GM10847 (cell line): ENCODE measurements around the gene SLC25A42.

Source experiments
- POLR2A ChIP-seq: IDR thresholded peaks from 2 replicates; pipeline ENCODE4 v1.6.1; 2011; ENCODE audit not compliant: insufficient read length; ENCODE audit errors: extremely low read depth

The SLC25A42 gene

DNA sequence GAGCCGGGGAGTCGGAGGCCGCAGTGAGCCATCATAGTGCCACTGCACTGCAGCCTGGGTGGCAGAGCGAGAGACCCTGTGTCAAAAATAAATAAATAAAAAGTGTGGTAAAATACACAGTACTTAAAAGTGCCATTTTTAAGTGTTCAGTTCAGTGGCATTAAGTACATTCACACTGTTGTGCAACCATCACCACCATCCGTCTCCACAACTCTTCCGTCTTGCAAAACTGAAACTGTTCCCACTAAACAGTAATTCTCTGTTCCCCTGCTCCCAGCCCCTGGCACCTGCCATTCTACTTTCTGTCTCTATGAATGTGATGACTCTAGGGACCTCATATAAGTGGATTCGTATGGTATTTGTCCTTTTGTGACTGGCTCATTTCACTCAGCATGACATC is 13.3 kb downstream of the SLC25A42 start:
- no peak for TF ChIP-seq POLR2A

DNA sequence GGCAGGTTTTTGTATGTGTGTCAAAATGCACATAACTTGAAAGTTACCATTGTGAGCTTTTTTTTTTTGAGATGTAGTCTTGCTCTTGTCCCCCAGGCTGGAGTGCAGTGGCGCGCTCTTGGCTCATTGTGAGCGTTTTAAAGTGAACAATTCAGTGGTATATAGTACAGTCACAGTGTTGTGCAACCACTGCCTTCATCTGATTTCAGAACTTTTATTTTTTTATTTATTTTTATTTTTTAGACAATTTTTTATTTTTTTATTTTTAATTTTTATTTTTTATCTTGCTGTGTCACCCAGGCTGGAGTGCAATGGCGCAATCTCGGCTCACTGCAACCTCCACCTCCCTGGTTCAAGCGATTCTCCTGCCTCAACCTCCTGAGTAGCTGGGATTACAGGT is 15.0 kb downstream of the SLC25A42 start:
- TF ChIP-seq POLR2A, result no peak

DNA sequence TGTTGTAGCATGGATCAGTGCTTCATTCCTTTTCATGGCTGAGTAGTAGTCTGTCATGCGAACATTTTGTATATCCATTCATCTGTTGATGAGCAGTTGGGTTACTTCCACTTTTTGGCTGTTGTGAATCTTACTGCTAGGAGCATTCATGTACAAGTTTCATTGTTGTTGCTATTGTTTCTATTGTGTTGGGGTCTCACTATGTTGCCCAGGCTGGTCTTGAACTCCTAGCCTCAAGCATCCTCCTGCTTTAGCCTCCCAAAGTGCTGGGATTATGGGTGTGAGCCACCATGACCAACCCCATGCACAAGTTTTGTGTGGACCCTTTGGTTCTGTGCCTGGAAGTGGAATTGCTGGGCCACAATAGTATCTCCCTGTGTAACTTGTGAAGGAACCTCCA is 15.8 kb downstream of the SLC25A42 start:
- TF ChIP-seq POLR2A, result no peak

DNA sequence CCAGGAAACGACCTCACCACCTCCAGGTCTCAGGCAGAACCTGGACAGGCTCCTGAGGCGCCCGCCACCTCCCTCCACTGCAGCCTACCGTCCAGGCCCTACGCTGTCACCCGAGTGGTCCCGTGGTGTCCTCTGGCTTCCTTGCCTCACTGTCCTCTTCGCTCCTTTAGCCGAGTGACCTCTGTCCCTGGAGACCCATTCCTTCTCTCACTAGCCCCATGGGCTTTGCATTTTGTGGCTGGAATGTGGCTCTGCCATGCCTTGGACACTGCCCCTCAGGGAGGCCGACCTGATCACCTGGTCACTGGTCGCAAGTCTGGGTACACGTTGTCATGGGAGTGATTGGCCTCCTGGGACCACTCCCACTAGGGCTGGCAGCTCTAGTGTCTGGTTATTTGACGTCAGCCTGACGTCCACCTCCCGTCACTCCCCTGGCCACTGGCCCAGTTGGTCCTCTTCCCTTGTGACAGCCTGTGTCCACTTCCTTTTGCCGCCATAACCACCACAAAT is 17.9 kb downstream of the SLC25A42 start:
- TF ChIP-seq POLR2A, result no peak

DNA sequence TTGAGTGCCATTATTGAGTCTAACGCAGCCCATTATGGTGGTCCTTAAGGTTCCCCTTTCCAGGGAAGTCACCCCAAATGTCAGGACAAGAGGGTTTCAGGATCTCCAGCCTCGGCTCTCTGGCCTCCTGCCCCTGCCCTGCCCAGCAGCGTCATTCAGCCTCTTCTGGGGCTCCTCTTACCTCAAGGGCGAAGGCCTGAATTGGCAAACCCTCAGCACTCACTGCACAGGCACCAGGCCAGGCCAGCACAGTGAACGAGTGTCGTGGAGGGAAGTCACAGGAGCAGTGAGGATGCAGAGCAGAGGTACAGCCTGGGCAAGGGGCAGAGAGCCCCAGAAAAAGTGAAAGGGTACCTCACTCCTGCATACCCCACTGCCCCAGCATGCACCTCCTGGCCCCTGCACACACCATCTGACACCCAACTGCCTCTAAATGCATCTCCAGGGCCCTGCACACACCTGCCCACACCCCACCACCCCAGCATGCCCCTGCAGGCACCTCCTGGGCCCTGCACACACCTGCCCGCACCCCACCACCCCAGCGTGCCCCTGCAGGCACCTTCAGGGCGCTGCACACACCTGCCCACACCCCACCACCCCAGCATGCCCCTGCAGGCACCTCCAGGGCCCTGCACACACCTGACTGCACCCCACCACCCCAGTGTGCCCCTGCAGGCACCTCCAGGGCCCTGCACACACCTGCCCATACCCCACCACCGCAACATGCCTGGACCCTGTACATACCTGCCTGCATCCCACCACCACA is 19.8 kb downstream of the SLC25A42 start:
- no peak for TF ChIP-seq POLR2A

DNA sequence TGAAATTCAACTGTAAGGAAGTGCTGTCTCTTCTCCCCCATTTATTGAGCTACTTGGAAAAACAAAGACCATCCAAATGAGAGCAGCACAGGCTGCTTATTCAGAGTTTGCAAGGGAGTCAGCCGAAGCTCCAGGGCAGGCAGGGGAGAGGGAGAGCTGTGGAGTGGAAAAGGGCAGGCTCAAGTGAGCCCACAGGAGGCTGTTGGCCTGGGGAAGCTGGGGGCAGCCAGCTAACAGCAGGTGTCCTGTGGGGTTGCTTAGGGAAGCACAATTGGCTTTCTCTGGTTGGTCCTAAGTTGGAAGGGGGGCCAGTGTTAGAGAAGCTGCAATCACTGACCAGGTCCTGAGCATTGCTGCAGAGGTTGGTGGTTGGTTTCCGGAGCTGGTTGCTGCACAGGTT is 23.9 kb downstream of the SLC25A42 start:
- TF ChIP-seq POLR2A, result no peak

DNA sequence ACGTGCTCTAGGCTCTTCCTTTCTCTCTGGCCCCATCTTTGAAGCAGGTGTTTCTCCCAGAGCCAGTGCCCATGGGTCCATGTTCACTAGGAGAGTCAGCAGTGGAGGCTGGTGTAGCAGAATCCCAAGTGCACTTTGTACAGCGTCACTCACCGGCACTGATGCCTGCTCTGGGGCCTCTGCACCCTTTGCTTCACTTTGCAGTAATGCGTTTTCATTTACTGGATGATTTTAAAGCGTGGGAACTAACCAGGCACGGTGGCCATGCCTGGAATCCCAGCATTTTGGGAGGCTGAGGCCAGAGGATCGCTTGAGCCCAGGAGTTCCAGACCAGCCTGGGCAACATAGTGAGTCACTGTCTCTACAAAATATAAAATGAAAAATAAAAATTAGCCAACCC is 30.7 kb downstream of the SLC25A42 start:
- TF ChIP-seq POLR2A, result no peak

DNA sequence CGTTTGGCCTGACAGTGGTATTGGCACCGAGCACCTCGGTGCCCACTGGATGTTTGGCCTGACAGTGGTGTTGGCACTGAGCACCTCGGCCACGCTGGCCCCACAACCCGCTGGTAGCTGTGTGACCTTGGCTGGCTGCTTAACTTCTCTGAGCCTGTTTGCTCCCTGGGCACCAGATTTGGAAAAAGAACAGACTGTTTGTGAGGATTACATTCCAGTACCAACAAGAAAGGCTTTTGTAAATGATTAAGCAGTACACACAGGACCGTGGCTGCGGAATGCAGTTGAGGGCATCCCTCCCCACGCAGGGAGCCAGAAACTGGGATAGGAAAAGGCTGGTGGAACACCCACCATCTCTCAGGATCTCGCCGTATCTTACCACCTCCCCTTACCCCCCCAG is 31.9 kb downstream of the SLC25A42 start:
- TF ChIP-seq POLR2A, result no peak

DNA sequence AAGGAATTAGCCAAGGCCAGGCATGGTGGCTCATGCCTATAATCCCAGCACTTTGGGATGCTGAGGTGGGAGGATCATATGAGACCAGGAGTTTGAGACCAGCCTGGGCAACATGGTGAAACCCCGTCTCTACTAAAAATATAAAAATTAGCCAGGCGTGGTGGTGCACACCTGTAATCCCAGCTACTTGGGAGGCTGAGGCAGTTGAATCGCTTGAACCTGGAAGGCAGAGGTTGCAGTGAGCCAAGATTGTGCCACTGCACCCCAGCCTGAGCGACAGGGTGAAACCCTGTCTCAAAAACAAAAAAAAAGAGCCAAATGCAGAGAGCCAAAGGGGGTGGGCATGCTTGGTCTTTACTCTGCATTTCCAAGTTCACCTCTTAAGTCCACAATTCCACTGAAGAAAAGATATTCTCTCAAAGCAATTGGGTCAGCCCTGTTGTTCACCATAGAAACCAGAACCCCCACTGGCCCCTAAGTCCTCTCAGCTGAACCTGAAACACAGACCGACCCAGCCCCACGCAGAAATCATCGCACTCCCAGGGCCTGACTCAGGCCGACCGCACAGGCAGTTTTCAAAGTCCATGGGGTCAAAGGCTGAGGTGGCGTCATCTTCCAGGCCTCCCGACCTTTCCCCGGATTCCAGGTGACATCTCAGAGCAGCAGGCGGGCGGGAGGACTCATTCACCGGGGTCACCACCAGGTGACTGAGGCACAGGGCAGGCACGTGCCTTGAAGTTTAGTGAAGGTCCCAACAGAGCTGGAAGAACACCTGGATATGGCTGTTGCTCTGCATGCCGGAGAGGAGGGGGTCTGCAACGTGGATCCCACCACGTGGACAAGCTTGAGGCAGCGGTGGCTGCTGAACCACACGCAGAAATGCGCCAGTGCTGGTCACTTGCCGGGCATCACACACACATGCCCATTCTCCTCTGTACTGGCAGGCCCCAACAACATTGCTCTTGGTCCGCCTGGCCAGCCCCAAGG is 33.1 kb downstream of the SLC25A42 start:
- no peak for TF ChIP-seq POLR2A

DNA sequence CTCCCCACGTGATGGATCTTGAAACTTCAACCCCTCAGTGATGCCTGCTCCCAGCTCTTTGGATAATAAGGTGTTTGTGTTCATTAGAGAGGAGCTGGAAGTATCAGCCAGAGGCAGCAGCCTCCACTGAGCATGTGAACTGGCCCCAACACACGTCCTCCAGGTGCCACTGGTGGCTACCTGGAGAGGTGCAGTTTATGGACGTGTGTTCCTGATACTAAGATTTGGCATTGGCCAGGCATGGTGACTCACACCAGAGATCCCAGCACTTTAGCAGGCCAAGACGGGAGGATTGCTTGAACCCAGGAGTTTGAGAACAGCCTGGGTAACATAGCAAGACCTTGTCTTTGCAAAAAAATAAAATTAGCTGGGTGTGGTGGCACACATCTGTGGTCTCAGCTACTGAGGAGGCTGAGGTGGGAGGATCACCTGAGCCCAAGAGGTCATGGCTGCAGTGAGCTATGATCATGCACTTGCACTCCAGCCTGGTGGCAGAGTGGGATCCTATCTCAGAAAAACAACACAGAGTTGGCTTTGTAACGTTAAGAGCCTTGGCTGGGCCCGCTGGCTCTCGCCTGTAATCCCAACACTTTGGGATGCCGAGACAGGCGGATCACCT is 34.4 kb downstream of the SLC25A42 start:
- no peak for TF ChIP-seq POLR2A

DNA sequence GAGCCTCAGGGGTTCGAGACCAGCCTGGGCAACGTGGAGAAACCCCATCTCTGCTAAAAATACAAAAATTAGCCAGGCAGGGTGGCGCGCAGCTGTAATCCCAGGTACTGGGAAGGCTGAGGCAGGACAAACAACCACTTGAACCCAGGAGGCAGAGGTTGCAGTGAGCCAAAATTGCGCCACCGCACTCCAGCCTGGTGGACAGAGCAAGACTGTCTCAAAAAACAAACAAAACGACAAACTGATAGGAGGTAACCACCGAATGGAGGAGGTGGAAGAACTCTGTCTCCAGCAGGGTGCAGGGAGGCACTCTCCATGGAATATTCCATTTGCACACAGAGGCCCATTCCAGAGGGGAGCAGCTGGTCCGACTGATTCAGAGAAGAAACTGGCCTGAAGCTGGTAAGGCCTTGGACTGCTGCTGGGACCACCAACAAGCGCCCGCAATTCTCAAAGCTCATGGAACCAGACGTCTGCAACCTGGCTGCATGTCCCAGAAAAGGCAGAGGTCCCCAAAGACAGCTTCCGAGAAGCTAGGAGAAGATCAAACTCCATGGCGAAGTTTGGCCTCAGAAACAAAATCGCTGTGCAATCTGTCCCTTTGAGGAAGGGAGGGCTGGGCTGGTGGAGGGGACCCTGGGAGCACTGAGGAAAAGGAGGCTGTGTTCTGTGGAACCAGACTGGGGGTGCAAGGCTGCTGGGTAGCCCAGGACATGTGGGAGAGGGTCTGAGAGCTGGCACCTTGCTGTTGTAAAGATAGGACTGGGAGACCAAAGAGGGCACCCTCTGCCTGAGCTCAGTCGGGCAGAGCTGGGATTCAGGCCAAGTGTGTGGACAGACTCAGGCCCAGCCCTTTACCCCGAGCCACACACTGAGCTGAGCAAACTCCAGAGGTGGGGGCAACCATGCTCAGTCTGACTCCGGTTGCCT is 35.2 kb downstream of the SLC25A42 start:
- no peak for TF ChIP-seq POLR2A

DNA sequence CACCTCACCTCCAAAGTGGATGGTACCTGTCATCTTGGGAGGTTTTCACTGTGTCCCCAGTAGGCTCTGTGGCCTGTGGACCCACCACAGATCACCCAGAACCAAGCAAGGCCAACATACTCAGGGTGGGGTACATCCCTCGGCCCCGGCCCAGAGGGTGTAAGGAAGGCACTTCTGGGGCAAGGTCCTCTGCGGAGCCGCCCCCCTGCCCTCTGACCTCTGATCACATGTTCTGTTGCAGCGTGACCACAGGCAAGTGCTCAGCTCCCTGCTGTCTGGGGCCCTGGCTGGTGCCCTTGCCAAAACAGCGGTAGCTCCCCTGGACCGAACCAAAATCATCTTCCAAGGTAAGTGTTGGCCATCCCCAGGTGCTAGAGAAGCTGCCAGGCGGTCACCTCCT is 37.7 kb downstream of the SLC25A42 start:
- TF ChIP-seq POLR2A, result no peak

DNA sequence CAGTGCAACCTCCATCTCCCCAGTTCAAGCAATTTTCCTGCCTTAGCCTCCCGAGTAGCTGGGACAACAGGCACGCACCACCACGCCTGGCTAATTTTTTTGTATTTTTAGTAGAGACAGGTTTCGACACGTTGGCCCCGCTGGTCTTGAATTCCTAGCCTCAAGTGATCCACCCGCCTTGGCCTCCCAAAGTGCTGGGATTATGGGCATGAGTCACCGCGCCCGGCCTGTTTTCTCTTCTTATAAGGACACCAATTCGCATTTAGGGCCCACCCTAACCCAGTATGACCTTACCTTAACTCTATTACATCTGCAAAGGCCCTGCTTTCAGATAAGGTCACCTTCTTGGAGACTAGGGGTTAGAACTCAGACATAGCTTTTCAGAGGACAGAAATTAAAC is 39.4 kb downstream of the SLC25A42 start:
- TF ChIP-seq POLR2A, result no peak

DNA sequence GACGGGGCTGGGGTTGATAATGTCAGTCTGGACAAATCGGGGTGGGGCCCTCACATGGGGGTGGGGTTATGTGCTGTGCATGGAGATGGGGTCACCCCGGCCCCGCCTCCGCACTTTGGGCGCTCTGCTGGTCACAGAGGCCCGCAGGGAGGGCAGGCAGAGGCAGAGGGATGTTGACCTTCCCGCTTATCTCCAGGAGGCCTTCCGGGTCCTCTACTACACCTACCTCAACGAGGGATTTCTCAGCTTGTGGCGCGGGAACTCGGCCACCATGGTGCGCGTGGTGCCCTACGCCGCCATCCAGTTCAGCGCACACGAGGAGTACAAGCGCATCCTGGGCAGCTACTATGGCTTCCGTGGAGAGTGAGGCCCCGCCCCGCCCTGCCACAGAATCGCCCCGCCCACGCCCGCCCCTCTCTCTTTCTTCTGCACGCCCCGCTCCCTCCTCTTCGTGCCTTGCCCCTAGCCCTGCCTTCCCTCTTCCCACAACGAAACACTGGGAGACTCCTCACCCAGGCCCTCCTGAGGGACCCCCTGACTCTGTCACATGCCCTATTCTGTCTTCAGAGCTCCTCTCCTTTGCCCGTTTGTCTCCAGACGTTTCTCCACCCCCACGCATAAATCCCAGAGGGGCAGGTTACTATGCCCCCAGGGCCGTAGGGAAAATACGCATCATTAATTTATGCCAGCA is 41.7 kb downstream of the SLC25A42 start:
- no peak for TF ChIP-seq POLR2A

DNA sequence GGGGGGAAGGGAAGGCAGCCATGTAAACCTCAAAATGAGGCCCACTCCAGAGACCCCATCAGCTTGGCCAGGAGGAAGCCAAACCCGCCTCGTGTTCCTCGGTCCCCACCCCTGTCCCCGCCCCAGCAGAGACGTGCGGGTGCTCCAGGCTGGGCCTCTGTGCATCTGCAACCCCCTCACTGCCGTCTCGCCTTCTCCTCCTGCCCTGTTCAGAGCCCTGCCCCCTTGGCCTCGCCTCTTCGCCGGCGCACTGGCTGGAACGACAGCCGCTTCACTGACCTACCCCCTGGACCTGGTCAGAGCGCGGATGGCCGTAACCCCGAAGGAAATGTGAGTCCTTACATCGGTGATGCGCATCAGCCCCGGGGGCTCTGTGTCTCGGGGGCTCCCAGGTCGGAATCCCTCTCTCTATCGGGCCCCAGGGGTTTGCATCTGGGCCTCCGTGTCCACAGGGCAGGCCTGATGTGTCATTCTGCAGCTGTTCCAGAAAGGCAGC is 42.3 kb downstream of the SLC25A42 start:
- no peak for TF ChIP-seq POLR2A
